HG03565 (cell line): ENCODE measurements around the gene NUDC.
A peak's percentile ranks its signal among the peaks of the same experiment; 100 is the strongest.
"Not testable (repeated sequence)": the region's sequence is repeated elsewhere in the genome, so short reads cannot be mapped to it uniquely, and the experiment has no call there.

Experiments used
- ATAC-seq: cut with Tn5 transposase; IDR thresholded peaks from one replicate; pipeline ENCODE4 v1.9.1; 2021; ENCODE audit warnings: mild to moderate bottlenecking, moderate library complexity; ENCODE audit not compliant: unreplicated experiment

The NUDC gene

GRCh38 chr1:26921540-26922430, at the start of gene NUDC:
Gene NUDC, plus strand, starts transcription at chr1:26921743. Its CDS starts 106 bp downstream, at chr1:26921849.
- peak; percentile 95 for ATAC-seq

- not testable (repeated sequence) for ATAC-seq
Observed at GRCh38 chr1:26873097-26873496, 48.4 kb upstream of the NUDC start.

DNA sequence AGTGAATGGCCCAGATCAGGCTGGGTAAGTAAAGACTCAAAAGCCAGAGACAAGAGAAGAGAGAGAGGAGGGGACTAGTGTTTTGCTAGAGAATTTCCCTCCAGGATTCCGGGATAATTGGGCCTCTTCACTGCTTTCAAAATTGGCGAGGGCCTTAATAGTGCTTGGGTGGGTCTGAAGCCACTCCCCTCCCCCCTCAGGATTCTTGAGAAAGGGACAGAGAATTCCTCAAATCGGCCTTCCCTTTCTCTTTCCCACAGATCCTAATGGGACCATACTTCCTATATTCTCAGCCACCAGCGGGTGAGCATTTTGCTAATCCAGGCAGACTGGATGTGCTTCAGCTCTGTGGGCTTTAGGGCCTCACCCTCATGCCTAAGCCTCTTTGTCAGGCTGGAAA, 46.6 kb upstream of the NUDC start:
- no peak for ATAC-seq

- no peak for ATAC-seq
Observed at GRCh38 chr1:26877326-26877725, 44.2 kb upstream of the NUDC start.

- no peak for ATAC-seq
Observed at GRCh38 chr1:26879793-26880192, 41.8 kb upstream of the NUDC start.

- not testable (repeated sequence) for ATAC-seq
Observed at GRCh38 chr1:26881611-26882010, 39.9 kb upstream of the NUDC start.

GRCh38 chr1:26882696-26883463, 38.7 kb upstream of the NUDC start:
- ATAC-seq: no peak

GRCh38 chr1:26887125-26887524, 34.4 kb upstream of the NUDC start:
- no peak for ATAC-seq

DNA sequence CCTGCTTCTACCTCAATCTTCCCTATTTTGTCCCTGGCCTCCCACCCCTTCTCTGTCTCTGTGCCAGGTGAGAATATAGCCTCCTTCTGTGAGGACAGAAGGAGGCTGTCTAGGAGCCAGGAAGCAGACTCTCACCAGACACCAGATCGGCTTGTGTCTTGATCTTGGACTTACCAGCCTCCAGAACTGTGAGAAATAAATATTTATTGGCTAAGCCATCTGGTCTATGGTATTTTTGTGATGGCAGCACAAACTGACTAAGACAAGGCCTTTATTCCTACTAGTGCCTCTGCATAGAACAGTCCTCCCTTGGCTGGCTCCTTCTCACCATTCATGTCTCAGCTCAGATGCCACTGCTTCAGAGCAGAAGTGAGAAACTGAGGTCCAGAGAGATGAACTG, 33.3 kb upstream of the NUDC start:
- no peak for ATAC-seq

GRCh38 chr1:26889551-26890466, 31.7 kb upstream of the NUDC start, which contains the start of gene GPN2:
Gene GPN2, minus strand, starts transcription at chr1:26890283. Its CDS starts 187 bp downstream, at chr1:26890096.
- peak; percentile 63 for ATAC-seq

DNA sequence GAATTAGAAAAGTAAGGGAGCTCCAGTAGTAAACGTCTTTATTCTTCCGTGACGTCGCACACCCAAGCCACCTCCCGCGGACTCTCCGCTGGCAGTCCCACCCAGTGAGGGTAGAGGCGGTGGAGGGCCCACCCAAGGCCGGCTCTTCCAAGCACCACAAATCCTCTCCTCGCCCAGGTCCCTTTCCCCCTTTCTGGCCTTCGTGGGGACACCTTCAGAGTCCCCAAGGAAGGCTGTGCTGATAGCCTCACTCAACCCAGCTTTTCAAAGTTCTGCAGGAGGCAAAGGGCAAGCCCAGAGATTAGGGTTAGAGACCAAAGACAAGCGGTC, 31.1 kb upstream of the NUDC start:
- peak; percentile 10 for ATAC-seq

DNA sequence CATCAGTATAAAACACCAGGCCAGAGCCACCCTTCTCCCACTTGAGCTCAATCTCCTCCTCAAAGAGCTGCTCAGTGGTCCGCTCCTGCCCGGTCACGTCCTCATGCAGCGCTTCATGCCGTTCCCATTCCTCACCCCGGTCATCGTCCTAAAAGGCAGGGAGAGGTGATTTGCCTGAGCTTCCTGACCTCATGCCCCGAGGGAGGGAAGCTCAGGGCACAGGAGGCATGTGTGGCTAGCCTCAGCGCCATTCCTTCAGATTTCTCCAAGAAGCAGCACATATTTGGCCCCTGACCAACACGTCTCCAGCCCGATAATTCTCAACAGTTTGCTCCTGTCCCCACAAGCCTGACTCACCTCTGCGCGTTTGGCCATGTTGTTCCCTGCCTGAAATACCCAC, 27.3 kb upstream of the NUDC start:
- ATAC-seq: no peak

DNA sequence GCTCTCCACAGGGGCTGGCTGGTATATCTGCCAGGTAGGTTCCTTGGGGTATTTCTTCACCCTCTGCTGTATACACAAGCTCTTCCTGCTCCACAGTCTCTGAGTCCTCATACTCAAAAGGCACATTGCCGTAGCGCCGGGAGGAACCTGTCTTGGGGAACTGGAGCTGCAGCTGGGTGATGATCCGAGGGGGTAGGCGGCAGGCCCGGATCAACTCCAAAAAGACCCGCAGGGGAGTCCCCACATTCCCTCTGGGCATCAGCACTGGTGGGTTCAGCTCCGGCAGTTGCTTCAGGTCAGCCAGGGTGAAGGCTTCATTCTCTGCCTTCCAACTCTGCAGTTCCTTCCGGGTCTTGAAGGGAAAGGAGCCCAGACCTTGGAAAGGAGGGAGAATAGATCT, 24.2 kb upstream of the NUDC start:
- ATAC-seq: no peak

- ATAC-seq: peak; percentile 74
Observed at GRCh38 chr1:26900001-26900814, 21.3 kb upstream of the NUDC start, which contains the start of gene GPATCH3. Gene GPATCH3, minus strand, starts transcription at chr1:26900467. Its CDS starts 25 bp downstream, at chr1:26900442.

DNA sequence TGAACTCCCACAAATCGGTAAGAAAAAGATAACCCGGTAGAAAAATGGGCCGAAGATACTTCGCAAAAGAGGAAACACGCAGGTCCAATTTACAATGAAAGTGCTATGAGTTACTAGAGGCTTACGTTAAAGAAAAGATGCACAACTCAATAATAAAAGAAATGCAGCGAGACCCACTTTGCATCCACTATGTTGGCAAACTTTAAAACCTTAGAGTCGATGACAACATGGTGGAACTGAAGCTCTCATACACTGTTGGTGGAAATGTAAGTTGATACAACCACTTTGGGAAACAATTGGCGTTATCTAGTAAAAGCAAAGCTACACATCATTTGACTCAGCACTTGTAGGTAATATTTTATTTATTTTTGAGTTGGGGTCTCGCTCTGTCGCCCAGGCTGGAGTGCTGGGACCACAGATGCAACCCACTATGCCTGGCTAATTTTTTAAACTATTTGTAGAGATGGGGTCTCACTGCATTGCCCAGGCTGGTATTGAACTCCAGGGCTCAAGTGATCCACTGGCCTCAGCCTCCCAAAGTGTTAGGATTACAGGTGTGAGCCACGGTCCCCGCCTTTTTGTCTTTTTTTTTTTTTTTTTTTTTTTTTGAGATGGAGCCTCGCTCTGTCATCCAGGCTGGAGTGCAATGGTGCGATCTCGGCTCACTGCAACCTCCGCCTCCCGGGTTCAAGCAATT, 20.6 kb upstream of the NUDC start:
- no peak for ATAC-seq

GRCh38 chr1:26907071-26907917, 14.2 kb upstream of the NUDC start:
- ATAC-seq: no peak

DNA sequence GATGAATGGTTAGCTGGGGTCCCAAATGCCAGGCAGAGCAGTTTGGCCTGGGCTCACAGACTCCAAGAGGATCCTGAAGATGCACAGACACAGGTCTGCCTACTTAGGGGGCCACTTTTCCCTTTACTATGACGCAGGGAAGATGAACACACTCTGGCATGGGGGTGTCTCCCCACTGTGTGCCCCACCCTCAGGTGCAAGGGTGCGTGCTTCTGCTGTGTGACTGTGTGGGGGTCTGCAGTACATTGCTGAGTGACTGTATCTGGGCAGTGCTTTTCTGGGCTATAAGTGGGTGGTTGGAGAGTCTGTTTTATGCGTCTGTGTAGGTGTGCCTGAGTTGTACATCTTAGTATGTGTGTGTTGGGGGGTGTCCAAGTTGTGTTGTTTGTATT, 11.6 kb upstream of the NUDC start:
- ATAC-seq: no peak

DNA sequence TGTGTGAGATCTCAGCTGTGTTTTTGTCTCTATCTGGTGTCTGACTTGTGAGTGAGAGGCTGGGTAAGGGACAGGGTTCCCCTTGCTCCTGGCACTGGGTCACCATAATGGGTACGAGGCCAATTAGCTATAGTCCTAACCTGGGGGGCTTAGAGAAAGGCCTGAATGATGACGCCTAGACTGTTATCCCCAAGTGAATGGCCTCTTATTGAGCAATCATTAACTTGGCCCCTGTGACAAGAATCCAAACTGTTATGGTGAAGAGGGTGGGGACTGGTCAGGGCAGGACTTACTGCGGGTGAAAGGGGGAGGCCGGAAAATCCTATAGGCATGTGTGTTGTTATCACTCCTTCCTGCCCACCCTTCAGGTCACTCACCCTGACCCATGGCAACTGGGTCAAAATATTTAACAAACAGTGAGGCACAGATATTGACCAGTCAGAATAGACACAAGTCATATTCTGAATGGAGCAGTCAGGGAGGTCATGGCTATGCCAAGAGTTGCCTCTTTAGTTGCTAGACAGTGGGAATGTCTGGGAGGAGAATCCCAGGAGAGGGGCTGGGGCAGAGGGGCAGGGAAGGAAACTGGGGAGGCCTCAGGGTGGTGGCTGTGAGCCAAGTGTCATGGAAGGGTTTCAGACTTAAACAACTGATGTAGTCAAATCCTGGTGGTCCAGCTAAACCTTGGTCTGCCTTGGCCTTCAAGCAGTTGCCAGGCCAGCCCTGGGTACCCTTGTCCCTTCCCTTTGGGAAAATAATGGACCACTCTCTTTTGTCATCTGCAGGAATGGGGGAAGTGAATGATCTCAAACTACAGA, 11.0 kb upstream of the NUDC start:
- no peak for ATAC-seq
